ENCODE results near the gene GRM4.

GRM4 gene

DNA sequence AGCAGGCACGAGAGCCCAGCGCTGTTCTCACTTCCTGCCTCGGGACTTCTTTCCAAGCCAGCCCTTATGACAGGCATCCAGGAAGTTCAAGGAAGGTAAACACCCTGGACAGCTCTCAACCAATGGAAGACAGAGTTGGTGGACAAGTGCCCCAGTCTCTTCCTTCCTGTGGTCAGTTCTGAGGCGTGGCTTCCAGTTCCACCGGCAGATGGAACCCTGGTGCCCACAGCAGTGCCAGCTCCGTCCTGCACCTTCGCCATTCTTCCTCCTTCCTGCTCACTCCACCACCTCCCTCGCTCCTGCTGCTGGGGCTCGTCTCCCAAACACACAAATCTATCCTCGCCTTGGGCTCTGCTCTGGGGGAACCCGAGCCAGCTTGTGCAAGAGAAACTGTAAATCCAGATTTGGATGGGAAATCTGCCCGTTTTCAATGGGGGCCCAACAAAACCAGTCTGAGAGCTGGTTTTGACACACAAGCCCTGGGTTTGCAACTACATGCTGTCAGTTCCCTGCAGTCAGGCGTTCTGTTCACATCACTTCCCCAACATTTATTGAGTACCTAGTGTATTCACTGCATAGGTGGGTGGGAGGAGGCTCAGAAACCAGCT is 162.7 kb downstream of the GRM4 start:
- no peak for DNase-seq (ENCODE audit: low read depth in 1 of 2, low spot score in 1 of 2)

DNA sequence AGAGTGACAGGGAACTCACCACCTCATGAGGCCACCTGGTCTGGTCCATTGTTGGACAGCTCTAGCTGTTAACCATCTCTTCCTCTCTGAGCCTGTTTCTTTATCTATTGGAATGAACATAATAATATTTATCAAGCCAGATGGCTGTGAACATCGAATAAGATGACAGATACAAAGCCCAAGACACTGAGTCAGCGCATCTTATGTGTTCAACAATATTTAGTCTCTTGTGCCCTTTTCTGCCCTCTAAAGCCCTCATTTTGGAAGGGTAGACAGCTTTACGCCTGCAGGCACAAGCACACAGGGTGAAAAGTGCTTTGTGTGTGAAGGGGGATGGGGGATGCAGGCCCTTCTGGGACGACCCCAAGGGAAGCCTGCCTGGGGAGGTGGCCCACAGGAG is 164.0 kb downstream of the GRM4 start:
- no peak for DNase-seq (ENCODE audit: low read depth in 1 of 2, low spot score in 1 of 2)

DNA sequence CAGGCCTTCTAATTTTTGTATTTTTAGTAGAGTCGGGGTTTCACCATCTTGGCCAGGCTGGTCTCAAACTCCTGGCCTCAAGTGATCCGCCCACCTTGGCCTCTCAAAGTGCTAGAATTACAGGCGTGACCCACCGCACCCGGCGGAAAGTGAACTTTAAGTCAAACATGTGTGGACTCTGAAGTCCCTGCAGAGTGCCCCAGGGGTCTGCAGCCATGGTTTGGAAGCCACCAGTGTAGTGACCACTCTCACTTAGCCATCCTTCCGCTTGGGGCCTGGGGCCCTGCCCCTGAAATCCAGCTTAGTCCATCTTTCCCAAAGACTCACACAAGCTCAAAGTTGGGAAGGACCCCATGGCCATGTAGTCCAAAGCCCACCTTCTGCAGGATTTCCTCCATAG is 164.5 kb downstream of the GRM4 start:
- no peak for DNase-seq (ENCODE audit: low read depth in 1 of 2, low spot score in 1 of 2)

DNA sequence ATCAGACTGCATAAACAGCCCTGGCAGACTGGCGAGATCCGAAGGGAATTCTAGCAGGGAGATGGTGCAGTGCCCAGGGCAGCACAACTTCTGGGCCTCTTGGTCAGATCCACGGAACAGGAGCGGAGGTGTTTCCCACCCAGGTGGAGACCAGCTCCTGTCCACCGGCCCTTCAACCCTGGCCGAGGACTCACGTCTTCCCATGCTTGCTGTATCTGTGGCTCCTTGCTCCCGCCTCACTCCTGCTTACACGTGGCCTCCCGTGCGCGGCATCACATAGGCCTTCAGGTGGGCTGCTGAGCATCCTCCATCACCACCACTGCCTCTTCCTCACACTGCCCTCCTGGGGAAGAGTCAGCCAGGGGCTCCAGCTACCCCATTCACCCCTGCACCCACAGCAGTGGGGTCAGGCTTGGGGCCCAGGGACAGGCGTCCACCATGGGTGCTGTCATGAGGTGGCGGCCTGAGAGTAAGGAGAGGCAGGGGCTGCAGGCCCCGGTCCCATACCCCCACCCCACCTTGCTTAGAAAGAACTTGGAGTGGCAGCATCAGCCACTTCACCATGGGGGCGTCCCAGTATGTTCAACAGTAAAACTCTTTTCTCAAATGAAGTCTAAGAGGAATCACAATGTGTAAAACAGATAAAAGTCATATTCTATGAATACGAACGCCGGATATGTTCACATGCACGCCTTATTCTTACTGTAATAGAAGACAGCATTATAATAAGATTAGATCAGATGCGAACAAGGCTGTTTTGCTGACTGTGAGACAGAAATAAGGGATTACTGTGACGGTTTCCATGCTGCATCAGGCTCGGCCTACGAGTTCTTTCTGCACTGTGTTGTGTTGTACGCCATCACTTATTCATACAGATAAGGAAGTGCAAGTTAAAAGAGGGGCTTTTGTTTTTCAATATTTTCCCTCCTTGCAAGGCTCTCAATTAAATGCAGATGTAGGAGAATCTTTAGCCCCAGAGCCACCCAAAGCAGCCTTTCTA is 165.4 kb downstream of the GRM4 start:
- DNase-seq (ENCODE audit: low read depth in 1 of 2, low spot score in 1 of 2) = no peak

DNA sequence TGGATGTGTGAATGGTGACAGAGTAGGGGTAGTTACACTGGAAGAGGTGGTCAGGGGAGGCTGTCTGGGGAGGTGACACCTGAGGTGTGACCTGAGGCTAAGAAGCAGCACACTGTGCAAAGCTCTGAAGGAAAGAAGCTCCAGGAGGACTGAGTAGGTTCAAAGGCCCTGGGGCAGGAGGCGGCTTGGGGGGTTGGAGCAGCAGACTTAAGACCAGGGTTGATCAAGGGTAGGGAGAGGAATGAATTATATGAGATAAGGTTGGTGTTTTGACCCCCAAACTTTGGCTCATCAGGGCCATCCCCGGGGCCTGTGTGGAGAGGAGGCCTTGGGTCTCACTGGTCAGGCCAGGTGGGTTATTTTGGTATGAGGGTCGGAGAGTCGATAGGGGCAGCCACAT is 166.1 kb downstream of the GRM4 start:
- DNase-seq (ENCODE audit: low read depth in 1 of 2, low spot score in 1 of 2) = no peak

DNA sequence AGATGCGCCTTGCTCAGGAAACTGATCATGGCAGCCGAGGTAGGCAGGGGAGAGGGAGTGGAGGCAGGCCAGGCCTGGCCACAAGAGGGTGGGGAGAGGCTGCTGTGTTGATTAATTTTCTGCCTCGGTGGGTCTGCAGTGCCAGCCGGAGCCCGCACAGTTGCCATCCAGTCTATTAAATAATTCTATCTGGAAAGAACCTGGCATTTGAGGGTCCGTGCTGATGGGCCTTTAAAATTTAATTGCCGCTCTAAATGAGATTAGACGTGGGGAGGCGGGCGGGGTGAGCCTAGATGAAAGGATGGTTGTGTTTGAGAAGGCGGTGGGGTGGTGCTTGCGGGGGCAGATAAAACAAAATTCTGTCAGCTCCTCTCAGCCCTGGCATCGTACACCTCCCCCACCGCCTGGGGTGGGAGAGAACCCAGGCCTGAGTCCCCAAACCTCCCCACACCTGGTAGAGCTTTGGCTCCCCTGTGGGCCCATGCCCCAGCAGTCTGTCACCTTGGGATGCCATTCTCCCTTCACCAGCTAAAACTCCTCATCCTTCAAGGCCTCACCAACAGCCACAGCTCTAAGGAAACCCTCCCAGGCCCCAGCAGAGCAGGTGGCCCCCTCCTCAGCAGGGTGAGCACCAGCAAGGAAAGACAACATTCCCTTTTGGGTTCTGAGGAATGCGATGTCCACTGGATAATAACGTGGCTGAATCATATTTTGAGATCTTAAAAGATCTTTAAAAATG is 167.3 kb downstream of the GRM4 start:
- no peak for DNase-seq (ENCODE audit: low read depth in 1 of 2, low spot score in 1 of 2)

DNA sequence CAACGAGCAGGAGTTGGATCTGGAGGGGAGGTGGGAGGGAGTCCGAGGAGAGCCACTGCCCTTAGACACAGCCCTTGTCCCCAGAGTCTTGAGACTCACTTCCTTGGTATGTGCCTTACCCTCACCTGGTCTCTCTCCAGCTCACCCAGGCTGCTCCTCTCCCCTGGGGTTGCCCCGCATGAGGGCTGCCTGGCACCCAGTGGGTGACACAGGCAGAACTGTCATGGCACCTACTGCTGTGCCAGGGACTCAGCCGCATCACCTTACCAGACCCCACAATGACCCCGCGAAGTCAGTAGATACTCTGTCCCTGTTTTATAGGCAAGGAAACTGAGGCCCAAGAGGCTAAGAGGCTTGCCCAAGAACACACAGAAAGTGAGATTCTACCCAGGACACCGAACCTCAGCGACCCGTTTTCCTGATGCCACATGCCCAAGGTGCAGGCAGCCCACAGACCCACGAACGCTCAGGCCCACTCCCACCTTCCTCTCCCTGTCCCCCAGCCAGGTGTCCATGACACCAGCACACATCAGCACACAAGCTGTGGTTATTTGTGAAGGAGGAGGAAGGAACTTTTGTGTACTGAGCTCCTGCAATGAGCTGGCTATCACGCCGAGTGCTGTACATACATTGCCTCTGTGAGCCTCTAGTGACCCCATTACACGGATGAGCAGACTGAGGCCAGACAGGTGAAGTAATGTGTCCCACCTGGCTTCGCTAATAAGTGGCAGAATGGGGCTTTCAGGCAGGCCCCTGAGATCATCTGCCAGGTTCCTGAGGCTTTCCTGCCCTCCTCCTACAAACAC is 168.1 kb downstream of the GRM4 start:
- DNase-seq (ENCODE audit: low read depth in 1 of 2, low spot score in 1 of 2) = no peak

DNA sequence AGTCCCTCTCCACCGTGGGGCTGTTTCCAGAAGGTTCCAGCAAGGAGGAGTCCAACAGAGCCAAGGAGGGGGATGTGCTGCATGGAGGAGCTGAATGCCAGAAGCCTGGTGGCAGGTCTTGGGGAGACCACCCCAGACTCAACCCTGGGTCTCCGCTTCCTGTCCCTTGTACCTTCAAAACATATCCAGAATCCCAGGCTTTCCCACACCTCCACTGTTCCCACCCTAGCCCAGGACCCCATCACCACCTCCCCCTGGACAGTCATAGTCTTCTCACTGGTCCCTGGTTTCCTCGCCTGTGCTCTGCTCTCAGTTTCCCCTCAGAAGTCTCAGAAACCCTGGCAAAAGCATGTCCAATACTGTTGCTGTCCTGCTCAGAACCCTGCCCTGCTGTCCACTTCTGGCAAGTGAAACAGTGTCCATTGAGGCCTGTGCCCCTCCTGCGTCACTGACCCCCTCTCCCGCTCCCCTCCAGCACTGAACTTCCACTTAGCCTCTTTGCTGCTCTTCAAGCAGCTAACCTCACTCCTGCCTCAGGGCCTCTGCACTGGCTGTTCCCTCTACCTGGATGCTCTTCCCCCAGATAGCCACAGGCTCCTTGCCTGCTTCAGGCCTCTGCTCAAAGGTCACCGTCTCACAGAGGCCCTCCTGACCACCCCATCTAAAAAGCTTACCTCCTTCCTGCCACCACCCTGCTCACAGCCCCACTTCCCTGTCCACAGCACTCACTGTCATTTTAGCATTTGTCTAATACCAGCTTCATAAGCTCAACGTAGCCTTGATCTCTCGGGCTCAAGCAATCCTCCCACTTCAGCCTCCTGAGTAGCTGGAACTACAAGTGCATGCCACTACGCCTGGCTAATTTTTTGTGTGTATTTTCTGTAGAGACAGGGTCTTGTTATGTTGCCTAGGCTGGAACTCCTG is 169.2 kb downstream of the GRM4 start:
- no peak for DNase-seq (ENCODE audit: low read depth in 1 of 2, low spot score in 1 of 2)

DNA sequence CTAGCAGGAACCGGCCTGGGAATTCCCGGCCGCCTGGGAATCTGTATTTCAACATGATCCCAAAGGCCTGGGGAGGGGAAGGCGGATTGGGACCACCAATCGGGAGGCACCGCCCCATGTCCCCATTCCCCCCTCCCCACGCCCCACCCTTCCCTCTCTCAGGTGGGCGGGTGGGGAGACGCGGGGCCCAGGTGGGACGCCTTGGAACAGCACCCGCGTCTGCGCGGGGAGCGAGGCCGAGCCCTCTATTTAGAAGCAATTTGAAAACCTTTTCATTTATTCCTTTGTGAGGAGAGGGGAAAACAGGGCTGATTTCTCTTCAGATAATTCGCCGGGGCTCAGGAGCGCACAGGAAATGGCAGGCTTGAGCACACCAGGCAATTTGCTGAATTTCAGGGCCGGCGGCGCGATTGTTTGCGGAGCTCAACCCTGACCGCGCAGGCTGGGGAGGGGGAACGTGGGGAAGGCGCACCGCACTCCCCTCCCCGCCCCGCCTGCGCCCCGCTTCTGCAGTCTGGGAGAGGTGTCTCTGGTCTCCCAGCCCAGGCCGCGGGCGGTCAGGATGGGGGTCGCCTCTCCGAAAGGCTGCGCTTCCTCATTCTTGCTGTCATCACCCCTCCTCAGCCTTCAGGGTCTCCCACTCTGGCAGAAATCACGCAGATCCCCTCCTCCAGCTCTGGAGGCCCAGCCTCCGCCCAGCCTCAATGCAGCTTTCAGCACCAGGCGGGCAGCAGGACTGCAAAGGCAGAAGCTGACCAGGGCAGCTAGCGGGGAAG is 170.0 kb downstream of the GRM4 start:
- DNase-seq (ENCODE audit: low read depth in 1 of 2, low spot score in 1 of 2) = no peak

DNA sequence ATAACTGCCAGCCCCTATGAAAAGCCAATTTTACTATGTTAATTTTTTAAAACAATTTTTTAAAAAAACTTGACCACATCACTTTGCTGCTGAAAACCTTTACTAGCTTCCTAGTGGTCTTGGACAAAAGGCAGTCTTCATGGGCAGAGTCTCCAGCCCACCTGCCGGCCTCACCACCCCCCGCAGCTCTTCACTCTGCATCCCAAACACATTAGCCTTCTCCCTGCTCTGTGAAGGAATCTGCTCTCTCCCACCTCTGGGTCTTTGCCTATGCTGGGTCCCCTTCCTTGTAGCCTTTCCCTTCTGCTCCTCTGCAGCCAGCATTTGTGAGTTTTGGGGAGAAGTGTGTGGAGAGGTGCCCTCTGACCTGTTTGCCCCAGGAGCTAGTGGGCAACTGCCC is 171.4 kb downstream of the GRM4 start:
- no peak for DNase-seq (ENCODE audit: low read depth in 1 of 2, low spot score in 1 of 2)

DNA sequence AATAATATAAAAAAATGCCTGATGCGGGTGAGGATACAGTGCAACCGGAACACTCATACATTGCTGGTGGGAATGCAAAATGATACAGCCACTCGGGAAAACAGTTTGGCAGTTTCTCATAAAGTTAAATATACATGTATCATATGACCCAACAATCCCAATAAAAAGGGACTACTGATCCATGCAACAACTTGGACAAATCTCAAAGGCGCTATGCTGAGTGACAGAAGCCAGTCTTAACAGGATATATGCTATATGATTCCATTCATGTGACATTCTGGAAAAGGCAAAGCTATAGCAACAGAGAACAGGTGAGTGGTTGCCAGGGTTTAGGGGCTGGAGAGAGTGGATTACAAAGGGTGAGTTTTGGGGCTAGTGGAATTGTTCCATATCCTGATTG is 171.9 kb downstream of the GRM4 start:
- DNase-seq (ENCODE audit: low read depth in 1 of 2, low spot score in 1 of 2) = no peak

DNA sequence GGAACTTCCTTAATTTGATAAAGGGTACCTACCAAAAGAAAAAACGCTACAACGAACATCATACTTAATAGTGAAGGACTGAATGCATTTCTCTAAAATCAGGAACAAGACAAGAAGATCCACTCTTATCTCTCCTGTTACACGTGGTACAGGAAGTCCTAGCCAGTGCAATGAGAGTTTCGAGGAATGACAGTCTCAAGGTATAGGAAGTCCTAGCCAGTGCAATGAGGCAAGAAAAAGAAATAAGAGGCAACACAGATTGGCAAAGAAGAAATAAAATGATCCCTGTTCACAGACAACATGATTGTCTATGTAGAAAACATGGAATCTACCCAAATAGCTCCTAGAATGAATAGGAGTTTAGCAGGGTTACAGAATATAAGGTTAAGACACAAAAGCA is 174.3 kb downstream of the GRM4 start:
- no peak for DNase-seq (ENCODE audit: low read depth in 1 of 2, low spot score in 1 of 2)
